Tibial nerve (tissue), 4 donors: ENCODE results near the gene LCE2D.

ENCODE experiments used
- CTCF ChIP-seq, 5 experiments: fragments of 200-600 bp in 3 of 5; fragments of 450-650 bp in 2 of 5; sonication (generic) in 3 of 5; IDR thresholded peaks; one replicate each; pipeline ENCODE4 v1.5.1; 2016 to 2019; ENCODE audit warnings: antibody characterized with exemption in 5 of 5, mild to moderate bottlenecking in 3 of 5, moderate library complexity in 2 of 5
- EP300 ChIP-seq, 2 donors: sonication (generic); formaldehyde crosslinking; IDR thresholded peaks; one replicate each; pipeline ENCODE4 v1.6.1; 2017; ENCODE audit warnings: antibody characterized with exemption in 2 of 2, mild to moderate bottlenecking in 1 of 2
- POLR2A ChIP-seq, 2 donors: fragments of 450-650 bp; IDR thresholded peaks; one replicate each; pipeline ENCODE4 v1.6.1; 2017; ENCODE audit warnings: antibody characterized with exemption in 2 of 2, mild to moderate bottlenecking in 2 of 2, moderate library complexity in 2 of 2

- no peak for TF ChIP-seq CTCF (IDR thresholded peaks at IDR 0.05)
- no peak for TF ChIP-seq POLR2A (IDR thresholded peaks at IDR 0.05)
- no peak for TF ChIP-seq EP300 (IDR thresholded peaks at IDR 0.05)
Measured at GRCh38 chr1:152667648-152668047, 4.5 kb downstream of the LCE2D start.
